Heart right ventricle (tissue), 16 donors: ENCODE measurements around the gene ZNRF2. TPM values are rescaled to one million over a fixed set of nuclear protein-coding genes. Genes with fewer than 3 reads are reported as not detected.

ENCODE experiments used
- ATAC-seq, 8 donors: fragments of 200-7000 bp; cut with Tn5 transposase; one replicate each; pipeline ENCODE4 v1.9.1; 2020; ENCODE audit warnings: mild to moderate bottlenecking in 8 of 8, moderate library complexity in 8 of 8, moderate number of reproducible peaks in 1 of 8
- DNase-seq, 2 donors: peaks; one replicate each; pipeline ENCODE4 v3.0.0-alpha.2; 2020
- H3K27ac ChIP-seq, 10 donors: fragments of 200-600 bp; sonication (generic) in 2 of 10; one replicate each; pipeline versions ENCODE4 v1.5.0 to v1.8.0; 2020 to 2022; ENCODE audit warnings: mild to moderate bottlenecking in 3 of 10
- H3K27me3 ChIP-seq, 7 donors: fragments of 200-600 bp; one replicate each; pipeline ENCODE4 v1.8.0; 2021 to 2022; ENCODE audit warnings: mild to moderate bottlenecking in 2 of 7
- H3K36me3 ChIP-seq, 9 donors: fragments of 200-600 bp; sonication (generic) in 1 of 9; one replicate each; pipeline versions ENCODE4 v1.5.0 to v1.8.0; 2020 to 2022; ENCODE audit warnings: mild to moderate bottlenecking in 2 of 9
- H3K4me1 ChIP-seq, 9 donors: fragments of 200-600 bp; sonication (generic) in 1 of 9; one replicate each; pipeline versions ENCODE4 v1.5.0 to v1.8.0; 2020 to 2022; ENCODE audit warnings: mild to moderate bottlenecking in 4 of 9
- H3K4me3 ChIP-seq, 10 donors: fragments of 200-600 bp; sonication (generic) in 2 of 10; one replicate each; pipeline versions ENCODE4 v1.5.0 to v1.8.0; 2020 to 2022; ENCODE audit warnings: mild to moderate bottlenecking in 7 of 10, moderate library complexity in 2 of 10
- H3K9me3 ChIP-seq, 11 donors: fragments of 200-600 bp in 10 of 11; sonication (generic) in 2 of 11; one replicate each; pipeline versions ENCODE4 v1.5.0 to v1.8.0; 2013 to 2022; ENCODE audit warnings: mild to moderate bottlenecking in 2 of 11, control low read depth in 1 of 11, moderate library complexity in 1 of 11
- CTCF ChIP-seq, 9 donors: fragments of 200-600 bp; sonication (generic) in 2 of 9; IDR thresholded peaks; one replicate each; pipeline versions ENCODE4 v1.5.0 to v1.8.0; 2021 to 2022; ENCODE audit warnings: antibody characterized with exemption in 9 of 9, mild to moderate bottlenecking in 5 of 9, moderate library complexity in 1 of 9
- WGBS, 2 donors: extraction: QIAGEN DNeasy Blood & Tissue Kit; methylation state at CpG; one replicate each; pipeline ENCODE4 v1.1.7; 2013; ENCODE audit warnings: inconsistent platforms in 1 of 2; 5-methylcytosine and 5-hydroxymethylcytosine counted together
- intact Hi-C, 10 donors: fragments of 100-400 bp; cut with DNase I; formaldehyde crosslinking; loops; one replicate each; pipeline versions ENCODE4 v1.11.1 to v1.14.2; 2022
- polyA plus RNA-seq, 2 donors: library from polyadenylated mRNA; stranded (reverse); fragments of 200-250 nt; gene quantifications; one replicate each; pipeline ENCODE4 v1.2.3, GENCODE V29; 2013
- total RNA-seq, 10 donors: library from RNA; stranded (reverse); fragmentation: NEBNext Ultra II Directional in 3 of 10; extraction: Animal tissue kit (Norgen Biotek cat#: 25700) in 3 of 10; gene quantifications; one replicate each; pipeline versions ENCODE4 v1.2.1 to v1.2.4, GENCODE V29; 2021 to 2023
- donor health status: Arrhythmogenic right ventricular cardiomyopathy.
- donor health status: ischemic (EF 13 %, LVEDD 7.1; RV severe dilation, severe dysfunction).
- donor health status: healthy with polysubstance abuse.
- donor health status: DM: no; HTN: yes; CAD: no.
- donor health status: DM: no; HTN: no; CAD: no.
- donor health status: ischemic (EF 25% LVEDD 6.9; RV normal size, moderate dysfunction).
- donor health status: ischemic (EF 25% LVEDD 5.7; RV mildly dilated, moderate dysfunction).
- donor health status: healthy.
- donor health status: DM: yes; HTN: yes; CAD: no.
- donor health status: Ischemic cardiomyopathy.
- donor health status: ischemic (EF 35%, LVEDD 5.7; RV mildly dilated, moderate dysfunction).
- donor health status: nonischemic (EF 11% LVEDD 7.7; RV severe dilation, severe dysfunction).
- donor health status: DM: yes; HTN: yes; CAD: no.
- donor health status: PGD.
- donor health status: ischemic (EF 29% LVEDD 5.4; RV normal size, mild dysfunction).
- donor health status: nonischemic (EF 23%, LVEDD 6.1; RV moderate dilation, normal function).

Gene ZNRF2
- total and polyA plus RNA-seq, 12 donors, result 2.9 to 13.8 (median 8.7) TPM

GRCh38 chr7:30352169-30352568 lies 67.8 kb downstream of the ZNRF2 start:
- Histone ChIP-seq H3K9me3 (no peaks in the 10 kb centered on the region), H3K4me1 (peaks cover 0 to 52% (median 8%) of the 10 kb centered on the region in 9 donors), H3K4me3 (no peak overlapping the region)

GRCh38 chr7:30353532-30353931 lies 69.1 kb downstream of the ZNRF2 start:
- no peak for DNase-seq

More at GRCh38 chr7:30352169-30352568, 67.8 kb downstream of the ZNRF2 start:
- 95 to 96% methylated on average over 5 of the region's 5 CpGs for WGBS, 2 donors
- DNase-seq (no peak), ATAC-seq (no peak)
- peaks cover 0 to 8% (median 0%) of the 10 kb centered on the region in 9 donors for H3K36me3 ChIP-seq
- H3K27ac ChIP-seq, result no peak overlapping the region
- intact Hi-C loops, result no loop called here
- no peaks in the 10 kb centered on the region for H3K27me3 ChIP-seq
- peak in 1 of 9 donors; percentile 14 for TF ChIP-seq CTCF (IDR thresholded peaks at IDR 0.05)

GRCh38 chr7:30353932-30354607 lies 69.7 kb downstream of the ZNRF2 start:
- Histone ChIP-seq H3K9me3 (no peaks in the 10 kb centered on the region), H3K4me3 (no peak overlapping the region), H3K4me1 (peaks cover 0 to 34% (median 8%) of the 10 kb centered on the region in 9 donors), H3K36me3 (peaks cover 0 to 23% (median 0%) of the 10 kb centered on the region in 9 donors), H3K27me3 (no peaks in the 10 kb centered on the region), H3K27ac (no peak overlapping the region)
- WGBS, 2 donors, result 85 to 91% methylated on average over 3 of the region's 3 CpGs
- no peak for DNase-seq
- no peak for TF ChIP-seq CTCF (IDR thresholded peaks at IDR 0.05)
- ATAC-seq, result no peak
- intact Hi-C loops, result no loop called here

More at GRCh38 chr7:30353532-30353931, 69.1 kb downstream of the ZNRF2 start:
- 95 to 97% methylated on average over 3 of the region's 3 CpGs for WGBS, 2 donors
- intact Hi-C loops, result no loop called here
- Histone ChIP-seq H3K4me3 (no peak overlapping the region), H3K27me3 (no peaks in the 10 kb centered on the region), H3K27ac (no peak overlapping the region), H3K4me1 (peaks cover 0 to 40% (median 8%) of the 10 kb centered on the region in 9 donors), H3K9me3 (no peaks in the 10 kb centered on the region), H3K36me3 (peaks cover 0 to 19% (median 0%) of the 10 kb centered on the region in 9 donors)
- ATAC-seq, result no peak
- no peak for TF ChIP-seq CTCF (IDR thresholded peaks at IDR 0.05)

GRCh38 chr7:30354791-30355190 lies 70.4 kb downstream of the ZNRF2 start:
- H3K4me3 ChIP-seq, result no peak overlapping the region
- DNase-seq (no peak), ATAC-seq (no peak)
- intact Hi-C loops, result no loop called here
- no peak overlapping the region for H3K27ac ChIP-seq
- H3K27me3 ChIP-seq, result no peaks in the 10 kb centered on the region
- H3K36me3 ChIP-seq, result peaks cover 0 to 23% (median 0%) of the 10 kb centered on the region in 9 donors
- no peak for TF ChIP-seq CTCF (IDR thresholded peaks at IDR 0.05)
- peaks cover 0 to 27% (median 8%) of the 10 kb centered on the region in 9 donors for H3K4me1 ChIP-seq
- no peaks in the 10 kb centered on the region for H3K9me3 ChIP-seq
